Heart left ventricle (tissue), 13 donors: ENCODE results near the gene HTR6.

ENCODE experiments used
- CTCF ChIP-seq, 12 donors: fragments of 200-600 bp; sonication (generic) in 4 of 12; IDR thresholded peaks; one replicate each; pipeline versions ENCODE4 v1.5.0 to v1.8.0; 2018 to 2022; ENCODE audit warnings: antibody characterized with exemption in 12 of 12, mild to moderate bottlenecking in 5 of 12
- POLR2A ChIP-seq, 2 donors: fragments of 450-650 bp; IDR thresholded peaks; one replicate each; pipeline ENCODE4 v1.6.1; 2017; ENCODE audit warnings: antibody characterized with exemption in 2 of 2, mild to moderate bottlenecking in 2 of 2, moderate library complexity in 2 of 2
- donor health status: ischemic (EF 13 %, LVEDD 7.1; RV severe dilation, severe dysfunction).
- donor health status: DM: no; HTN: yes; CAD: no.
- donor health status: DM: no; HTN: no; CAD: no.
- donor health status: ischemic (EF 25% LVEDD 6.9; RV normal size, moderate dysfunction).
- donor health status: ischemic (EF 25% LVEDD 5.7; RV mildly dilated, moderate dysfunction).
- donor health status: ischemic (EF 35%, LVEDD 5.7; RV mildly dilated, moderate dysfunction).
- donor health status: nonischemic (EF 11% LVEDD 7.7; RV severe dilation, severe dysfunction).
- donor health status: DM: yes; HTN: yes; CAD: no.
- donor health status: PGD.
- donor health status: ischemic (EF 29% LVEDD 5.4; RV normal size, mild dysfunction).
- donor health status: nonischemic (EF 23%, LVEDD 6.1; RV moderate dilation, normal function).

- TF ChIP-seq POLR2A (IDR thresholded peaks at IDR 0.05) (no peak), CTCF (IDR thresholded peaks at IDR 0.05) (no peak)
Measured at GRCh38 chr1:19650416-19651140, 14.1 kb upstream of the HTR6 start.
